LNCAP (cell line): ENCODE results near the gene TBXAS1.

Experiments
- CTCF ChIP-seq: fragments of 450-650 bp; IDR thresholded peaks from 2 replicates; pipeline ENCODE4 v1.5.1; 2017; ENCODE audit warnings: mild to moderate bottlenecking

The TBXAS1 gene

GRCh38 chr7:140008755-140009610 lies 179.9 kb downstream of the TBXAS1 start:
- TF ChIP-seq CTCF: no peak

- no peak for TF ChIP-seq CTCF
Measured at GRCh38 chr7:140009735-140010134, 180.7 kb downstream of the TBXAS1 start.

- TF ChIP-seq CTCF: no peak
Measured at GRCh38 chr7:140010194-140010895, 181.3 kb downstream of the TBXAS1 start.

- TF ChIP-seq CTCF: no peak
Measured at GRCh38 chr7:140013676-140014075, 184.6 kb downstream of the TBXAS1 start.

GRCh38 chr7:140014123-140014522 lies 185.1 kb downstream of the TBXAS1 start:
- TF ChIP-seq CTCF: no peak

- TF ChIP-seq CTCF: no peak
Measured at GRCh38 chr7:140015471-140015970, 186.5 kb downstream of the TBXAS1 start.

- no peak for TF ChIP-seq CTCF
Measured at GRCh38 chr7:140016540-140016939, 187.5 kb downstream of the TBXAS1 start.
